ENCODE measurements around the gene ANKS1A.
"Not testable (repeated sequence)": the region's sequence is repeated elsewhere in the genome, so short reads cannot be mapped to it uniquely, and the experiment has no call there.

The ANKS1A gene

GRCh38 chr6:35087361-35088280, 198.6 kb downstream of the ANKS1A start:
- no peak for DNase-seq

- DNase-seq, result no peak
Observed at GRCh38 chr6:35088281-35089215, 199.5 kb downstream of the ANKS1A start.

GRCh38 chr6:35089216-35089934, 200.3 kb downstream of the ANKS1A start:
- DNase-seq, result no peak

- no peak for DNase-seq
Observed at GRCh38 chr6:35089935-35090505, 201.0 kb downstream of the ANKS1A start.

- no peak for DNase-seq
Observed at GRCh38 chr6:35090734-35091133, 201.7 kb downstream of the ANKS1A start.

- DNase-seq, result no peak
Observed at GRCh38 chr6:35091346-35092083, 202.5 kb downstream of the ANKS1A start.

GRCh38 chr6:35092362-35093117, 203.5 kb downstream of the ANKS1A start:
- no peak for DNase-seq

GRCh38 chr6:35093118-35093445, 204.0 kb downstream of the ANKS1A start:
- no peak for DNase-seq

GRCh38 chr6:35093783-35094182, 204.7 kb downstream of the ANKS1A start:
- no peak for DNase-seq

GRCh38 chr6:35094183-35094582, 205.1 kb downstream of the ANKS1A start:
- no peak for DNase-seq

- no peak for DNase-seq
Observed at GRCh38 chr6:35096129-35096862, 207.2 kb downstream of the ANKS1A start.

- no peak for DNase-seq
Observed at GRCh38 chr6:35099116-35099515, 210.1 kb downstream of the ANKS1A start.

- DNase-seq, result no peak
Observed at GRCh38 chr6:35105078-35105477, 216.0 kb downstream of the ANKS1A start.

- DNase-seq, result not testable (repeated sequence)
Observed at GRCh38 chr6:35106061-35106460, 217.0 kb downstream of the ANKS1A start.

- DNase-seq, result not testable (repeated sequence)
Observed at GRCh38 chr6:35107208-35107607, 218.2 kb downstream of the ANKS1A start.

GRCh38 chr6:35107761-35108160, 218.7 kb downstream of the ANKS1A start:
- DNase-seq, result not testable (repeated sequence)

GRCh38 chr6:35108309-35108885, 219.3 kb downstream of the ANKS1A start:
- no peak for DNase-seq

- DNase-seq, result no peak
Observed at GRCh38 chr6:35120746-35121145, 231.7 kb downstream of the ANKS1A start.

- DNase-seq, result no peak
Observed at GRCh38 chr6:35124356-35124755, 235.3 kb downstream of the ANKS1A start.

- no peak for DNase-seq
Observed at GRCh38 chr6:35128042-35128441, 239.0 kb downstream of the ANKS1A start.

Data from NCI-H2107 (cell line).